Breast epithelium (tissue), 4 donors: ENCODE data around the gene XIRP2. TPM values are rescaled to one million over a fixed set of nuclear protein-coding genes. Genes with fewer than 3 reads are reported as not detected.
"Not testable (repeated sequence)": the region's sequence is repeated elsewhere in the genome, so short reads cannot be mapped to it uniquely, and the experiment has no call there.

Experiments
- DNase-seq, 2 donors: peaks; one replicate each; pipeline ENCODE4 v3.0.0-alpha.2; 2019; ENCODE audit warnings: low spot score in 2 of 2
- H3K27ac ChIP-seq, 2 donors: fragments of 200-600 bp; sonication (generic) in 1 of 2; one replicate each; pipeline ENCODE4 v1.5.1; 2016 to 2019; ENCODE audit warnings: mild to moderate bottlenecking in 1 of 2
- H3K27me3 ChIP-seq, 2 donors: fragments of 200-600 bp; sonication (generic) in 1 of 2; one replicate each; pipeline versions ENCODE4 v1.5.1 to v1.6.0; 2017 to 2019; ENCODE audit warnings: control low read depth in 1 of 2, mild to moderate bottlenecking in 1 of 2
- H3K36me3 ChIP-seq: fragments of 200-600 bp; one replicate; pipeline ENCODE4 v1.5.1; 2019
- H3K4me1 ChIP-seq, 2 donors: fragments of 200-600 bp; sonication (generic); one replicate each; pipeline ENCODE4 v1.5.1; 2016 to 2019; ENCODE audit warnings: control low read depth in 1 of 2
- H3K4me3 ChIP-seq, 3 donors: fragments of 200-600 bp; sonication (generic); 1 replicate in 2 of 3; 2 replicates in 1 of 3; pipeline ENCODE4 v1.5.1; 2016 to 2019; ENCODE audit warnings: mild to moderate bottlenecking in 3 of 3, moderate library complexity in 2 of 3
- H3K9me3 ChIP-seq, 2 donors: fragments of 200-600 bp; sonication (generic) in 1 of 2; one replicate each; pipeline ENCODE4 v1.5.1; 2016 to 2019; ENCODE audit warnings: control low read depth in 1 of 2
- CTCF ChIP-seq, 3 donors: fragments of 450-650 bp; IDR thresholded peaks; one replicate each; pipeline ENCODE4 v1.5.1; 2016 to 2017; ENCODE audit warnings: antibody characterized with exemption in 3 of 3, mild to moderate bottlenecking in 3 of 3, moderate library complexity in 3 of 3
- POLR2A ChIP-seq: fragments of 450-650 bp; IDR thresholded peaks from one replicate; pipeline ENCODE4 v1.6.1; 2016; ENCODE audit warnings: antibody characterized with exemption, mild to moderate bottlenecking, moderate library complexity
- POLR2AphosphoS5 ChIP-seq, 3 donors: sonication (generic); formaldehyde crosslinking; IDR thresholded peaks; one replicate each; pipeline ENCODE4 v1.6.1; 2017; ENCODE audit warnings: antibody characterized with exemption in 3 of 3
- intact Hi-C: fragments of 100-400 bp; cut with DNase I; formaldehyde crosslinking; loops from one replicate; pipeline ENCODE4 v1.15.1; 2023; ENCODE audit warnings: low total_unique reads
- total RNA-seq, 3 donors: library from RNA; depleted of rRNA; stranded (reverse); fragments of >200 nt; gene quantifications; one replicate each; pipeline ENCODE4 v1.1.0, GENCODE V29; 2016

The XIRP2 gene
- total RNA-seq, 3 donors from 2014 or later, result not detected

GRCh38 chr2:167069855-167070254, 181.6 kb downstream of the XIRP2 start:
- Histone ChIP-seq H3K36me3 (no peaks in the 10 kb centered on the region), H3K4me3 (no peak overlapping the region), H3K27me3 (no peaks in the 10 kb centered on the region), H3K9me3 (no peaks in the 10 kb centered on the region), H3K4me1 (no peaks in the 10 kb centered on the region), H3K27ac (no peak overlapping the region)
- no peak for TF ChIP-seq CTCF (IDR thresholded peaks at IDR 0.05)
- TF ChIP-seq POLR2A, result no peak
- TF ChIP-seq POLR2AphosphoS5 (IDR thresholded peaks at IDR 0.05), result no peak
- intact Hi-C loops, result no loop called here
- DNase-seq, result no peak

GRCh38 chr2:167075708-167076107, 187.4 kb downstream of the XIRP2 start:
- H3K36me3 ChIP-seq, H3K27me3 ChIP-seq, H3K4me3 ChIP-seq, H3K4me1 ChIP-seq, DNase-seq, H3K9me3 ChIP-seq, H3K27ac ChIP-seq, intact Hi-C loops: not testable (repeated sequence)

DNA sequence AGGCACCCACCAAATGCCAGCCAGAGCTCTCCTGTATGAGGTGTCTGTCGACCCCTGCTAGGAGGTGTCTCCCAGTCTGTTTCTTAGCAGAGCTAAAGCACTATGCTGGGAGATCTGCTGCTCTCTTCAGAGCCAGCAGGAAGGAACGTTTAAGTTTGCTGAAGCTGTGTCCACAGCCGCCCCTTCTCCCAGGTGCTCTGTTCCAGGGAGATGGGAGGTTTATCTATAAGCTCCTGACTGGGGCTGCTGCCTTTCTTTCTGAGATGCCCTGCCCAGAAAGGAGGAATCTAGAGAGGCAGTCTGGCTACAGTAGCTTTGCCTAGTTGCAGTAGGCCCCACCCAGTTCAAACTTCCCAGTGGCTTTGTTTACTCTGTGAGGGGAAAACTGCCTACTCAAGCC, 210.7 kb downstream of the XIRP2 start:
- H3K4me3 ChIP-seq, H3K9me3 ChIP-seq, DNase-seq, H3K27ac ChIP-seq, H3K36me3 ChIP-seq, H3K4me1 ChIP-seq, intact Hi-C loops, H3K27me3 ChIP-seq: not testable (repeated sequence)

GRCh38 chr2:167100506-167100905, 212.2 kb downstream of the XIRP2 start:
- DNase-seq, result no peak
- no peaks in the 10 kb centered on the region for H3K4me1 ChIP-seq
- intact Hi-C loops, result no loop called here
- H3K27me3 ChIP-seq, result no peaks in the 10 kb centered on the region
- H3K36me3 ChIP-seq, result no peaks in the 10 kb centered on the region
- no peak overlapping the region for H3K27ac ChIP-seq
- TF ChIP-seq POLR2AphosphoS5 (IDR thresholded peaks at IDR 0.05) (no peak), CTCF (IDR thresholded peaks at IDR 0.05) (no peak), POLR2A (no peak)
- H3K9me3 ChIP-seq, result no peaks in the 10 kb centered on the region
- no peak overlapping the region for H3K4me3 ChIP-seq

DNA sequence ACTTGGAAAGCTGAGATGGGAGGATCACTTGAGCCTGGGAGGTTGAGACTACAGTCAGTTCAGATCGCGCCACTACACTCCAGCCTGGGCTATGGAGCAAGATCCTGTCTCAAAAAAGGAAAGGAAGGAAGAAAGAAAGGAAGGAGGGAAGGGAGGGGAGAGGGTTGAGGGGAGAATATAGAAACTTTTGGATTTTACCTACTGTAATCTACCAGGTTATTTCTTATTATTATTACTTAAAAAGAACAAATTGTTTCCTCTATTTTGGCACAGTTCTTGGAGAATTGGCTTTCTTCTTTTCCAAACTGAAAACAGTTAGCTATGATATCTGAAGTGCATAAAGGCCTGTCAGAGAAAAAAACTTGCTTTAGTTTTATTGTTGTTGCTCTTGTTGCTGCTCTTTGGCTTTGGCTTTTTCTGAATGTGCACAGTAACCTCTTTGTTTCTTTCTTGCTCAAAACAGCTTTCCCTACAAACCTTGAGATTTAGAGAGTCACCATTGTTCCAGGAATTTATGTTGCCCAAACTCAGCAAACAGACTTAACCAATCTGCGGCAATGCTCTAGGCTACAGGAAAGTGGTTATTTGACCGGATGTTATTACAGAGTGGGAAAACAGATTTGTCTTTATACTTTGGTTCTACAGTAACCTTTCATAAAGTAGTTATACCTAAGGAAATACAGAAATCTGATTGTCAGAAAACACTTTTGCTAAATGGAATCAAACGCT, 214.9 kb downstream of the XIRP2 start:
- no peaks in the 10 kb centered on the region for H3K27me3 ChIP-seq
- H3K4me3 ChIP-seq, result no peak overlapping the region
- H3K9me3 ChIP-seq, result no peaks in the 10 kb centered on the region
- H3K4me1 ChIP-seq, result no peaks in the 10 kb centered on the region
- TF ChIP-seq POLR2AphosphoS5 (IDR thresholded peaks at IDR 0.05) (no peak), POLR2A (no peak), CTCF (IDR thresholded peaks at IDR 0.05) (no peak)
- intact Hi-C loops, result no loop called here
- H3K36me3 ChIP-seq, result no peaks in the 10 kb centered on the region
- DNase-seq, result no peak
- no peak overlapping the region for H3K27ac ChIP-seq

GRCh38 chr2:167103757-167104133, 215.5 kb downstream of the XIRP2 start:
- H3K27ac ChIP-seq, result no peak overlapping the region
- intact Hi-C loops, result no loop called here

More at GRCh38 chr2:167103757-167104133, 215.5 kb downstream of the XIRP2 start:
- no peak overlapping the region for H3K4me3 ChIP-seq
- no peak for DNase-seq
- TF ChIP-seq POLR2AphosphoS5 (IDR thresholded peaks at IDR 0.05) (no peak), POLR2A (no peak), CTCF (IDR thresholded peaks at IDR 0.05) (no peak)
- H3K36me3 ChIP-seq, result no peaks in the 10 kb centered on the region
- no peaks in the 10 kb centered on the region for H3K27me3 ChIP-seq
- no peaks in the 10 kb centered on the region for H3K4me1 ChIP-seq
- H3K9me3 ChIP-seq, result no peaks in the 10 kb centered on the region
